ENCODE measurements around the gene CEP152.

- TF ChIP-seq REST (IDR thresholded peaks at IDR 0.05; ENCODE audit: low read depth) (no peak), TAF1 (IDR thresholded peaks at IDR 0.05; ENCODE audit: low read depth) (no peak), YY1 (IDR thresholded peaks at IDR 0.05; ENCODE audit: low read depth) (no peak), CEBPB (IDR thresholded peaks at IDR 0.05) (no peak), RAD21 (IDR thresholded peaks at IDR 0.05; ENCODE audit: low read depth) (no peak), TEAD4 (IDR thresholded peaks at IDR 0.05) (no peak), MAX (IDR thresholded peaks at IDR 0.05) (no peak), ZBTB7A (IDR thresholded peaks at IDR 0.05; ENCODE audit: low read depth) (no peak)
Measured at GRCh38 chr15:48823237-48823636, 12.4 kb upstream of the CEP152 start.
